BE2C (cell line): Measurements from ENCODE around the gene GPC6.

Experiments used
- DNase-seq: peaks from one replicate; pipeline ENCODE4 v3.0.0-alpha.2; 2020
- H3K27me3 ChIP-seq: fragments of 250-450 bp; sonication (Bioruptor Pico); 2 replicates; pipeline ENCODE4 v1.5.1; 2020; ENCODE audit warnings: mild to moderate bottlenecking
- H3K36me3 ChIP-seq: fragments of 250-450 bp; sonication (Bioruptor Pico); 2 replicates; pipeline ENCODE4 v1.5.1; 2020; ENCODE audit warnings: mild to moderate bottlenecking
- H3K4me1 ChIP-seq: fragments of 250-450 bp; sonication (Bioruptor Pico); 2 replicates; pipeline ENCODE4 v1.5.1; 2020
- H3K4me3 ChIP-seq: 2 replicates; pipeline ENCODE4 v1.5.1; 2011; ENCODE audit warnings: low read depth, low read length
- H3K9me3 ChIP-seq: fragments of 250-450 bp; sonication (Bioruptor Pico); 2 replicates; pipeline ENCODE4 v1.5.1; 2020
- CTCF ChIP-seq: IDR thresholded peaks from 2 replicates; pipeline ENCODE4 v1.5.1; 2012; ENCODE audit warnings: mild to moderate bottlenecking, low read depth, low read length

Gene GPC6

DNA sequence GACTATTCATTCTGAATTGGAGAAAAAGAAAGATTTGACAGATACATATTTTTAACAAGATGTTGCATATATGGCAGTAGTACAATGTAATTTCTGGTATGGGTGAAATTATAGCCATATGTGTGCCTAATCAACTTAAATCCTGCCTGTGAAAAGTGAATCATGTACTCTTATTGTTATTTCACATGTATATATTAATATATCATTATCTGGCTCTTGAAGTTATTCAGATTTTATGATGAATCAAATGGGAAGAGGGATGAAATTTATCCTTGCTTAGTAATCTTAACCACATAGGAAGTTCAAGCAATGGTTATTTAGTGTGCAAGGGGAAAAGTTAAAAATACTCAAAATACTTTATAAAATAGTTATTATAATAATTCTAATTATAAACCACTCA lies 80.5 kb downstream of the GPC6 start:
- no peaks in the 10 kb centered on the region for H3K9me3 ChIP-seq
- H3K4me3 ChIP-seq, result no peak overlapping the region
- H3K36me3 ChIP-seq, result no peaks in the 10 kb centered on the region; the same call in 1 of the 2 replicates
- no peak for TF ChIP-seq CTCF
- DNase-seq, result no peak
- no peaks in the 10 kb centered on the region for H3K27me3 ChIP-seq
- H3K4me1 ChIP-seq, result peaks cover 4% of the 10 kb centered on the region

- no peak for DNase-seq
- Histone ChIP-seq H3K36me3 (no peaks in the 10 kb centered on the region; the same call in 1 of the 2 replicates), H3K4me1 (peaks cover 4% of the 10 kb centered on the region), H3K4me3 (no peak overlapping the region), H3K9me3 (no peaks in the 10 kb centered on the region), H3K27me3 (no peaks in the 10 kb centered on the region)
- no peak for TF ChIP-seq CTCF
Measured at GRCh38 chr13:93307651-93308050, 81.0 kb downstream of the GPC6 start.

DNA sequence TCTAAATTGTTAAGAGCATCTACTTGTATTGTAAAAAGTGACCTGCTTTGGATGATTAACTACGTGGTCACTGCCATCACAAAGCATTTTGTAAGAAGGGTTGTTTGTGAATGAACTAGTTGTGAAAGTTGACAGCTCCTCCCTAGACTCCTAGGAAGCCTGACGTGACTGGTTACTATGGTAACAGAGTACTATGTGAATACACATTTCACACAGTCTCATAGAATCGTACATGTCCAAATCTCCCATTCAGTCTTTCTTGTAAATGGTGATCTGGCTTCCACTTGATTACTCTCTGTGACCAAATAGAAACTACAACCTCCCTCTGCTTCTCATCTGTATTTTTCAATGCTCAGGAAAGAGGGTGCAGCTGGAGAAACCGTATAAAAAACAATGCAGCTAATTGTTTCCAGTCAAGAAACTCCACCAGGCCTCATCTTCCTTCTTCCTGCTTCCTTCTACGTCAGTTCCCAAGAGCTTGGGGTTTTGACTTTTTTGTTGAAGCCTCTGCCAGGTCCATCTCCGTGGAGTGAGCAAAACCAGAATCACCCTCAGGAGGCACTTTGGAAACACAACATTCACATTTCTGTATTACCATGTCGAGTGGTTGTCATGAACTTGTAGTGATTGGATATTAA lies 83.4 kb downstream of the GPC6 start:
- no peaks in the 10 kb centered on the region for H3K9me3 ChIP-seq
- peaks cover 7% of the 10 kb centered on the region for H3K4me1 ChIP-seq
- no peaks in the 10 kb centered on the region for H3K36me3 ChIP-seq
- H3K27me3 ChIP-seq, result no peaks in the 10 kb centered on the region
- no peak for DNase-seq
- TF ChIP-seq CTCF, result no peak
- no peak overlapping the region for H3K4me3 ChIP-seq

DNA sequence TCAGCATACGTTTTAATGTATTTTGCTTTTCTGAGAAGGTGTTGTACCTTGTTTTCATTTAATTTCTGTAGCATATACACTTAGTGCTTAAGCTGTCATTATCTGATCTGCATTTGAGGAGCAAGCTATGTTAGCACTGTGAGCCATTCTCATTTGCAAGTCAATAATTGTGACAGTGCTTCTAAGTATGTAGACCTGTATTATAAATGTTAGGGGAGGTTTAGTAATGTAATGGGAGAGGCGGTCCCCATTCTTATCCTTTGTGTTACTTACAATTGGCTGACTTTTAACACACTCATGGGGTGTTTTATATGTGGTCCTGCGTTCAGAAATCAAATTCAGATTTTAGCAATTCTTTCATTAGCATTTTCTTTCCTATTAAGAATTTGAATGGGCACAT lies 90.2 kb downstream of the GPC6 start:
- TF ChIP-seq CTCF, result no peak
- Histone ChIP-seq H3K4me1 (0 out of 2 replicates have a peak, but pooled peaks cover 4% of the 10 kb centered on the region), H3K36me3 (no peaks in the 10 kb centered on the region), H3K9me3 (no peaks in the 10 kb centered on the region), H3K4me3 (no peak overlapping the region), H3K27me3 (no peaks in the 10 kb centered on the region)
- DNase-seq, result no peak

- DNase-seq, result no peak
Measured at GRCh38 chr13:93318534-93319254, 92.1 kb downstream of the GPC6 start.

More at GRCh38 chr13:93318534-93319254, 92.1 kb downstream of the GPC6 start:
- no peaks in the 10 kb centered on the region for H3K27me3 ChIP-seq
- no peaks in the 10 kb centered on the region for H3K36me3 ChIP-seq
- no peaks in the 10 kb centered on the region for H3K9me3 ChIP-seq
- no peak overlapping the region for H3K4me3 ChIP-seq
- no peaks in the 10 kb centered on the region for H3K4me1 ChIP-seq
- TF ChIP-seq CTCF, result no peak
